GM12878 (cell line): Measurements from ENCODE around the gene MICALL2. TPM values are rescaled to one million over a fixed set of nuclear protein-coding genes. Genes with fewer than 3 reads are reported as not detected.

Experiments used
- ATAC-seq: fragments of 200-7000 bp; cut with Tn5 transposase; 3 replicates; pipeline ENCODE4 v1.9.1; 2020; ENCODE audit warnings: mild to moderate bottlenecking, moderate library complexity
- BruUV-seq: library from RNA; stranded (reverse); fragments of 400-500 nt; replicated peaks from 2 replicates; lab custom pipeline; 2021; lab: Mats Ljungman, UMichigan
- CTCF ChIA-PET: fragments of 300-600 bp; sonication (Branson Sonifier 250); formaldehyde crosslinking; extraction: SDS; loops from one replicate; lab custom pipeline; 2021; ENCODE audit warnings: inconsistent platforms; lab: Yijun Ruan, JAX
- POLR2A ChIA-PET: fragments of 350-600 bp; formaldehyde crosslinking; extraction: SDS; loops from one replicate; lab custom pipeline; 2021; ENCODE audit warnings: inconsistent platforms; lab: Charles Lee
- RAD21 ChIA-PET: fragments of 300-600 bp; sonication (Branson Sonifier 250); formaldehyde crosslinking; loops from one replicate; lab custom pipeline; 2023; ENCODE audit warnings: antibody characterized with exemption; ENCODE audit not compliant: unreplicated experiment; lab: Charles Lee
- SMC1A ChIA-PET: fragments of 300-600 bp; sonication (Branson Sonifier 250); formaldehyde crosslinking; loops from one replicate; lab custom pipeline; 2023; ENCODE audit not compliant: unreplicated experiment, uncharacterized antibody; lab: Charles Lee
- DNase-seq: peaks from one replicate; pipeline ENCODE4 v3.0.0-alpha.2; 2011; ENCODE audit warnings: low read depth, low spot score
- FAIRE-seq: peaks from 3 replicates; lab custom pipeline; 2011; peaks lifted over from hg19 to GRCh38; lab: Jason Lieb, UNC
- H2AFZ ChIP-seq: 2 replicates; pipeline ENCODE4 v1.6.0; 2011; ENCODE audit warnings: low read depth, low read length, control low read depth; ENCODE audit not compliant: control insufficient read depth
- H3K27ac ChIP-seq: 2 replicates; pipeline ENCODE4 v1.5.1; 2011; ENCODE audit warnings: control low read depth; ENCODE audit not compliant: control insufficient read depth, insufficient read depth
- H3K27me3 ChIP-seq, 2 experiments: replicated peaks in 1 of 2; 2 replicates each; pipeline versions ENCODE4 v1.6.0 to v1.6.1; 2011; ENCODE audit warnings: low read length in 1 of 2; ENCODE audit not compliant: control insufficient read depth in 2 of 2, insufficient read depth in 2 of 2
- H3K36me3 ChIP-seq, 2 experiments: 2 replicates each; pipeline ENCODE4 v1.5.1; 2011; ENCODE audit warnings: low read length in 1 of 2; ENCODE audit not compliant: control insufficient read depth in 2 of 2, insufficient read depth in 2 of 2
- H3K4me1 ChIP-seq: 2 replicates; pipeline ENCODE4 v1.6.1; 2011; ENCODE audit warnings: mild to moderate bottlenecking, low read length, moderate library complexity, mixed read lengths; ENCODE audit not compliant: control insufficient read depth, insufficient read depth
- H3K4me2 ChIP-seq: 2 replicates; pipeline ENCODE4 v1.6.0; 2011; ENCODE audit warnings: control low read depth; ENCODE audit not compliant: control insufficient read depth, insufficient read depth
- H3K4me3 ChIP-seq: fragments of 200-600 bp; sonication (generic); 2 replicates; pipeline ENCODE4 v1.5.1; 2016
- H3K79me2 ChIP-seq: 2 replicates; pipeline ENCODE4 v1.6.0; 2011; ENCODE audit warnings: low read length; ENCODE audit not compliant: control insufficient read depth, insufficient read depth
- H3K9ac ChIP-seq: 2 replicates; pipeline ENCODE4 v1.8.0; 2011; ENCODE audit warnings: low read length, control low read depth, mixed read lengths; ENCODE audit not compliant: control insufficient read depth, insufficient read depth
- H3K9me3 ChIP-seq: replicated peaks from 3 replicates; pipeline ENCODE4 v1.5.1; 2011; ENCODE audit warnings: mild to moderate bottlenecking, low read length; ENCODE audit not compliant: control insufficient read depth, insufficient read depth
- H4K20me1 ChIP-seq: 2 replicates; pipeline ENCODE4 v1.6.0; 2011; ENCODE audit not compliant: control insufficient read depth, insufficient read depth
- CTCF ChIP-seq, 3 experiments: IDR thresholded peaks in 2 of 3; conservative IDR thresholded peaks in 1 of 3; 2 replicates each; pipeline ENCODE4 v1.5.1; 2011; ENCODE audit warnings: low read depth in 3 of 3, low read length in 3 of 3, mild to moderate bottlenecking in 3 of 3, control low read depth in 2 of 3, moderate library complexity in 2 of 3, inconsistent platforms in 1 of 3, mixed read lengths in 1 of 3; ENCODE audit not compliant: control insufficient read depth in 2 of 3, insufficient read depth in 1 of 3; ENCODE audit errors: extremely low read depth in 1 of 3
- WGBS: methylation state at CpG from one replicate; pipeline ENCODE4 v1.1.6; 2016; ENCODE audit warnings: low lambda C conversion rate; ENCODE audit not compliant: insufficient replicate concordance, insufficient coverage; ENCODE audit errors: missing lambda C conversion rate; 5-methylcytosine and 5-hydroxymethylcytosine counted together
- in situ Hi-C: fragments of 300-500 bp; cut with MboI; formaldehyde crosslinking; loops from 9 replicates; pipeline ENCODE4 v1.14.3; 2018; ENCODE audit warnings: mixed read lengths
- intact Hi-C: fragments of 100-400 bp; cut with micrococcal nuclease; formaldehyde crosslinking; loops from one replicate; pipeline ENCODE4 v1.14.2; 2022; ENCODE audit not compliant: unreplicated experiment
- polyA plus RNA-seq, 11 experiments: library from polyadenylated mRNA; depleted of rRNA in 4 of 11; unstranded in 6 of 11; stranded (reverse) in 5 of 11; fragments of >200 nt; fragmentation: Nextera tagmentation in 4 of 11; fragmentation: Illumina TruSeq in 1 of 11; extraction: Ambion mirVana in 4 of 11; extraction: Trizol in 1 of 11; gene quantifications; 1 replicate in 1 of 11; 2 replicates in 10 of 11; pipeline versions ENCODE4 v1.2.1 to v1.2.3, GENCODE V29; 2011 to 2016; ENCODE audit warnings: inconsistent platforms in 2 of 11, missing spikeins in 2 of 11, low read depth in 1 of 11
- total RNA-seq, 4 experiments: library from RNA; depleted of rRNA in 3 of 4; stranded (reverse); fragments of >200 nt in 3 of 4; fragmentation: Illumina TruSeq in 1 of 4; extraction: Trizol in 1 of 4; gene quantifications; 2 replicates each; pipeline versions ENCODE4 v1.2.1 to v1.2.3, GENCODE V29; 2013 to 2021
- TF ChIP-seq, protein P1 (sequence below): fragments of 450-650 bp; IDR thresholded peaks from 2 replicates; pipeline ENCODE4 v1.6.1; 2017; ENCODE audit warnings: mild to moderate bottlenecking

Gene MICALL2
- total and polyA plus RNA-seq, 10 of the 15 experiments (the other 5 are each of a cell fraction or from before 2014, with no cell fraction given), result 0.04 to 1.7 (median 0.83) TPM; not detected in 3

GRCh38 chr7:1466524-1467271 is 7.4 kb upstream of the MICALL2 start:
- ChIA-PET CTCF (interaction anchor here (1.0 to 1.2 kb wide), 2 partner anchors 8 to 34 kb away, joined by 3 read pairs; no protein-coding TSS in a partner anchor), SMC1A (no interaction called here), POLR2A (no interaction called here), RAD21 (no interaction called here)
- no peaks in the 10 kb centered on the region for H3K9me3 ChIP-seq
- 62% methylated on average over 17 of the region's 17 CpGs for WGBS
- BruUV-seq, result no TSS peak
- no peak overlapping the region for H3K4me2 ChIP-seq
- ATAC-seq, result peak; percentile 73
- H4K20me1 ChIP-seq, result no peaks in the 10 kb centered on the region
- H3K27ac ChIP-seq, result no peak overlapping the region
- no peak for FAIRE-seq
- H3K79me2 ChIP-seq, result no peaks in the 10 kb centered on the region
- intact Hi-C loops (no loop called here), in situ Hi-C loops (no loop called here)
- H3K9ac ChIP-seq, result no peak overlapping the region
- no peak overlapping the region for H2AFZ ChIP-seq
- no peaks in the 10 kb centered on the region for H3K27me3 ChIP-seq
- no peaks in the 10 kb centered on the region for H3K4me1 ChIP-seq
- H3K36me3 ChIP-seq, result no peaks in the 10 kb centered on the region; a peak in 1 of 4 replicates
- no peak overlapping the region for H3K4me3 ChIP-seq
- no peak for DNase-seq
- TF ChIP-seq, protein P1, sequence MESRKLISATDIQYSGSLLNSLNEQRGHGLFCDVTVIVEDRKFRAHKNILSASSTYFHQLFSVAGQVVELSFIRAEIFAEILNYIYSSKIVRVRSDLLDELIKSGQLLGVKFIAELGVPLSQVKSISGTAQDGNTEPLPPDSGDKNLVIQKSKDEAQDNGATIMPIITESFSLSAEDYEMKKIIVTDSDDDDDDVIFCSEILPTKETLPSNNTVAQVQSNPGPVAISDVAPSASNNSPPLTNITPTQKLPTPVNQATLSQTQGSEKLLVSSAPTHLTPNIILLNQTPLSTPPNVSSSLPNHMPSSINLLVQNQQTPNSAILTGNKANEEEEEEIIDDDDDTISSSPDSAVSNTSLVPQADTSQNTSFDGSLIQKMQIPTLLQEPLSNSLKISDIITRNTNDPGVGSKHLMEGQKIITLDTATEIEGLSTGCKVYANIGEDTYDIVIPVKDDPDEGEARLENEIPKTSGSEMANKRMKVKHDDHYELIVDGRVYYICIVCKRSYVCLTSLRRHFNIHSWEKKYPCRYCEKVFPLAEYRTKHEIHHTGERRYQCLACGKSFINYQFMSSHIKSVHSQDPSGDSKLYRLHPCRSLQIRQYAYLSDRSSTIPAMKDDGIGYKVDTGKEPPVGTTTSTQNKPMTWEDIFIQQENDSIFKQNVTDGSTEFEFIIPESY, result no peak
- peak in 1 of 3 experiments; percentile 30; a peak in 2 of 6 replicates for TF ChIP-seq CTCF (IDR thresholded peaks at IDR 0.05 in 2 of 3, conservative IDR thresholded peaks at IDR 0.05 in 1 of 3; ENCODE audit: control insufficient read depth in 2 of 3, extremely low read depth in 1 of 3, insufficient read depth in 1 of 3, low read depth in 3 of 3, low read length in 3 of 3)
